ENCODE data around the gene TTC38.
A peak's percentile ranks its signal among the peaks of the same experiment; 100 is the strongest.

TTC38 gene

DNA sequence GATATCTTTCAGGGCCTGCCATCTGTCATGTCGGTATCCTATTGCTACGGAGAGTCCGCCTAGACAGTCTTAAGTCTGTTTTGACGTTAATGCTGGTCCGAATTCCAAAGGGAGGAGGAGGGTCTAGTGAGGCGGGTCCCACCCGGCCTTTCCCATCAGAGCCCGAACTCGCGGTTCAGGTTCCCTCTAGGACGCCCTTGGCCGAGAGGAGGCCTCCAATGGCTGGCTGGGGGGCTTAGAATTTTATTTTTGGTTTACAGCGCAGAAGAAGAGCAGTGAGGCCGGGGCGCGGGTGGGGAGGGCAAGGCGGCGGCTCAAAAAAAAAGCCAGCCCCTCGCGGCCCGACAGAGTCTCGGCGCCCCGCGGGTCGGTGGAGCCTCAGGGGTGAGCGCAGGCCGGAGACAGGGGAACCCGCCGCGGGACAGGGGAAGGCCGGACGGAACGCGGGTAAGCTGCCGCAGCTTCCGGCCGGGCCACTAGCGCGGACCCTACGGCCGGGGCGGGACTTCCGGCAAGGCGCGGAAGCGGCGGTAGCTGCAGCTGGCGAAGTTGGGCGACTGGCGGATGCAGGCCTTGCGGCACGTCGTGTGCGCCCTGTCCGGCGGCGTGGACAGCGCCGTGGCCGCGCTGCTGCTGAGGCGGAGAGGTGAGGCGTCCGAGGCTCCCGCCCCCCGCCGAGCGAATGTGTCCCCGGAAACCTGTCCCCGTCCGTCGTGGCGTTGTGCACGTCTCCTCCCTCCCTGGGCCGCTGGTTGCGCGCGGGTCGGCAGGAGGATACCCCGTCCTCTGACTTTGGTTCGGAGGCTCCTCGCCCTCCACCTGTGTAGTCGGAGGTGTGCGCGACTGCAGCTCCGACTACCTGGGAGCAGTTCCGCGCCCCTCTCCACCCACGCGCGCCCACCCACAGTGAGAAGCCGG lies 67.7 kb downstream of the TTC38 start, which contains the start of gene TRMU:
Gene TRMU (plus strand): TSS at position 514 of the 918 bp plus-strand sequence. CDS start 51 bp downstream, at position 565.
- peak; percentile 81 for DNase-seq

GRCh38 chr22:46336119-46337078 lies 68.6 kb downstream of the TTC38 start:
- DNase-seq = peak; percentile 9

- DNase-seq = no peak
These were observed 70.1 kb downstream of the TTC38 start for GRCh38 chr22:46337870-46338269.

DNA sequence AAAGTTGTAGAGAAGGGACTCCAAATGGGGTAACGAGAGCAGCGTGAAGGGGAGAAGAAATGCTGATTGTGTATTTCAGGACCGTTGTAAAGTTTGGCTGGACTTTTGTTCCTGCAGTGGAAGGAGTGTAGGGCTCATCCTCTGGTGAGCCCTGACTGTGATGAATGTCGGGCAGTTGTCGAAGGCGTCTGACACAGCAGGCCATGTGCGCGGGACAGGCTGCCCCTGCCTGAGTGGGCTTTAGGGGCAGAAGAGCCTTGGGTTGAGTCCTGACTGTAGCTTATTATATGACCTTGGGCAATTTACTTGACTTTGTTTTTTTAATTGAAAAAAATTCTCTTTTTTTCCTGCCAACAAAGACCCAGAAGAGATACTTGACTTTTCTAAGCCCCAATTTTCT lies 70.8 kb downstream of the TTC38 start:
- no peak for DNase-seq

DNA sequence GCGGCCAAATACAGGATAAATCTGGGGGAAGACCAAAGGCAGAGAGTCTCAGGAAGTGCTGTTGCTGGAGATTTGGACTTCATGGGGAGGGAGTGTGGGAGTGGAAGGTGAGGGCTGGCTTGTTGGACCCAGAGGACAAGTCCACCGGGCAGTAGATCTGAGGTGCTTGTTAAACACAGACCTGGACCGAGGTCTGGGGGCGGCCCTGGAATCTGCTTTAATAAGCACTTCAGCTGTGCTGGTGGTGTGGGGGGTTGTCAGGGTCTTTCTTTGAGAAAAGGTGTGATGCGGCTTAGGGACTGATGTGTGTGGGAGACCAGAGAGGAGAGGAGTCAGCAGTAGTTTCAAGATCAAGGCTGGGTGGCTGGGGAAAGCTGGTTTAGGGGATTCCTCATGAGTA lies 72.1 kb downstream of the TTC38 start:
- DNase-seq = no peak

DNA sequence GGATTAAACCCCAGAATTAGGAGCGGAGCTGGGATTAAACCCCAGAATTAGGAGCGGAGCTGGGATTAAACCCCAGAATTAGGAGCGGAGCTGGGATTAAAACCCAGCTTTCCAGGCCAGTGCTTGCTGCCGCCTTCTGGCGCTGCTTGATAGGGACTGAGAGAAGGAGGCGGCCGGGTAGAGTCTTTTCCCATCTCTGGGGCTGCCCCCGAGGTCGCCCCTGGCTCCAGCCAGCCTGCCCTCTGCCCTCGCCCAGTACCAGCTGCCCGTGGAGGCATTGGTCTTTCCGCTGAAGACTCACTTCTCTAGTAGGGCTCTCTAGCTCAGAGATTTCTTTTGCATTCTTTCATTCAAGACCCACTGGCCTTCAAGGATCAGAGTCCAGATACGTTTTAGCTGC lies 72.9 kb downstream of the TTC38 start:
- no peak for DNase-seq

Measured in stimulated activated CD4-positive, alpha-beta T cell treated with anti-CD3 and anti-CD28 coated beads, Interleukin-4, amount 100 ng/mL, for 1 hour (primary cell).